ENCODE measurements around the gene AP4E1. TPM values are rescaled to one million over a fixed set of nuclear protein-coding genes. Genes with fewer than 3 reads are reported as not detected.

The AP4E1 gene
- total and polyA plus RNA-seq, 2 donors (not counting 3 experiments of a cell fraction or from before 2014, with no cell fraction given), result 1.6 to 9.8 TPM

- ChIA-PET POLR2A (no interaction called here), CTCF (interaction anchor here (0.8 to 3.0 kb wide), 8 partner anchors 9 to 211 kb away, joined by 3 to 25 read pairs (median 4); partner anchors contain the start of gene TRPM7)
- Histone ChIP-seq H3K4me3 (replicated peaks in 1 of 3; ENCODE audit: insufficient read depth in 1 of 3, low read depth in 1 of 3, low read length in 3 of 3) (no peak overlapping the region), H3K9me1 (replicated peaks; ENCODE audit: control insufficient read depth, extremely low read depth, insufficient read depth, low read length) (no peaks in the 10 kb centered on the region), H3K36me3 (ENCODE audit: control insufficient read depth in 2 of 2, extremely low read depth in 1 of 2, insufficient read depth in 2 of 2, low read length in 2 of 2) (no peaks in the 10 kb centered on the region), H3K9ac (replicated peaks; ENCODE audit: extremely low read depth, insufficient read depth, low read length) (no peak overlapping the region), H3K27ac (ENCODE audit: insufficient read depth, low read depth, low read length) (no peak overlapping the region), H3K79me2 (ENCODE audit: control insufficient read depth, insufficient read depth, low read length) (no peaks in the 10 kb centered on the region), H3K4me1 (ENCODE audit: control insufficient read depth, extremely low read depth, insufficient read depth, low read length) (peaks cover 19% of the 10 kb centered on the region), H2AFZ (ENCODE audit: low read depth, low read length) (no peak overlapping the region), H4K20me1 (replicated peaks; ENCODE audit: control insufficient read depth, extremely low read depth, insufficient read depth, low read length) (no peaks in the 10 kb centered on the region), H3K9me3 (replicated peaks; ENCODE audit: control insufficient read depth, insufficient read depth, low read length) (no peaks in the 10 kb centered on the region), H3K4me2 (ENCODE audit: insufficient read depth, low read length) (no peak overlapping the region), H3K27me3 (ENCODE audit: control insufficient read depth in 2 of 2, insufficient read depth in 2 of 2, low read length in 2 of 2) (no peaks in the 10 kb centered on the region)
- dilution Hi-C loops (cut with MboI; ENCODE audit: extremely low pct_ligation_motif_present, low sequenced_read_pairs), result no loop called here
- DNase-seq (ENCODE audit: low read depth, low spot score) (no peak), FAIRE-seq (no peak)
- intact Hi-C loops (cut with micrococcal nuclease), result loop anchor here (5.0 to 10.0 kb wide), 2 partner anchors 391 to 534 kb away; no protein-coding TSS in a partner anchor
- no TSS peak for BruUV-seq (replicated peaks)
- TF ChIP-seq FOS (IDR thresholded peaks at IDR 0.05; ENCODE audit: borderline replicate concordance, insufficient read depth, low read length) (no peak), POLR2A (IDR thresholded peaks at IDR 0.05; ENCODE audit: low read depth, low read length) (no peak)
These were observed 22.4 kb upstream of the AP4E1 start for GRCh38 chr15:50886139-50886467.

GRCh38 chr15:50886611-50887345 lies 21.7 kb upstream of the AP4E1 start:
- no peaks in the 10 kb centered on the region for H3K79me2 ChIP-seq (ENCODE audit: control insufficient read depth, insufficient read depth, low read length)
- no peak for DNase-seq (ENCODE audit: low read depth, low spot score)
- dilution Hi-C loops (cut with MboI; ENCODE audit: extremely low pct_ligation_motif_present, low sequenced_read_pairs), result no loop called here
- POLR2A ChIA-PET, result no interaction called here
- CTCF ChIA-PET, result interaction anchor here (0.8 to 3.0 kb wide), 8 partner anchors 9 to 211 kb away, joined by 3 to 25 read pairs (median 4); partner anchors contain the start of gene TRPM7
- no peak overlapping the region for H2AFZ ChIP-seq (ENCODE audit: low read depth, low read length)
- H3K27me3 ChIP-seq (ENCODE audit: control insufficient read depth in 2 of 2, insufficient read depth in 2 of 2, low read length in 2 of 2), result no peaks in the 10 kb centered on the region
- H3K27ac ChIP-seq (ENCODE audit: insufficient read depth, low read depth, low read length), result no peak overlapping the region
- H3K4me2 ChIP-seq (ENCODE audit: insufficient read depth, low read length), result no peak overlapping the region
- intact Hi-C loops (cut with micrococcal nuclease), result loop anchor here (5.0 to 10.0 kb wide), 2 partner anchors 392 to 534 kb away; no protein-coding TSS in a partner anchor
- TF ChIP-seq JUN (IDR thresholded peaks at IDR 0.05; ENCODE audit: borderline replicate concordance, insufficient read depth, insufficient read length, low read depth), result no peak
- no peak overlapping the region for H3K4me3 ChIP-seq (replicated peaks in 1 of 3; ENCODE audit: insufficient read depth in 1 of 3, low read depth in 1 of 3, low read length in 3 of 3)
- no TSS peak for BruUV-seq (replicated peaks)
- H3K9me3 ChIP-seq (replicated peaks; ENCODE audit: control insufficient read depth, insufficient read depth, low read length), result no peaks in the 10 kb centered on the region
- no peak overlapping the region for H3K9ac ChIP-seq (replicated peaks; ENCODE audit: extremely low read depth, insufficient read depth, low read length)
- no peaks in the 10 kb centered on the region for H3K36me3 ChIP-seq (ENCODE audit: control insufficient read depth in 2 of 2, extremely low read depth in 1 of 2, insufficient read depth in 2 of 2, low read length in 2 of 2)
- no peaks in the 10 kb centered on the region for H4K20me1 ChIP-seq (replicated peaks; ENCODE audit: control insufficient read depth, extremely low read depth, insufficient read depth, low read length)
- no peaks in the 10 kb centered on the region for H3K9me1 ChIP-seq (replicated peaks; ENCODE audit: control insufficient read depth, extremely low read depth, insufficient read depth, low read length)
- peaks cover 19% of the 10 kb centered on the region for H3K4me1 ChIP-seq (ENCODE audit: control insufficient read depth, extremely low read depth, insufficient read depth, low read length)
- no peak for FAIRE-seq

Measured in endothelial cell of umbilical vein (primary cell).